ENCODE measurements around the gene SORT1. TPM values are rescaled to one million over a fixed set of nuclear protein-coding genes. Genes with fewer than 3 reads are reported as not detected.

Gene SORT1
- total RNA-seq, 6 experiments from 2014 or later = 51.6 to 78.4 (median 58.5) TPM

DNA sequence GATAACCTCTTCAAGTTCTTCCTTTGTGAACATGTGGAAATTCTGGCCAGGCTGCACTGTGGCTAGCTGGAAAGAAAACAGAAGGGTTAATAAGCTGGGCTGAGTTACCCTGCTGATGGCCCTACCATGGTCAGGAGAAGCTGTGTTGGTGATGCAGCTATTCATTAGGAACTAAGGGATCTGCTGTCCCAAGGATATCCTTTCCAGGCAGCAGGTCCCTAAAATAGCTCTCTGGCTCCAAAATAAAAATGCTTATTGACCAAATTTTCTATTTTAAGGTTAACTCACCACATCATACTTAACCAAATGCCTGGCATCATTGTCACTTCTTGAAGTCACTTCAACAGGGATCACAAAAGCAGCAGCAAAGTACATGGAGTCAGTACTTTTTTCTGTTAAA, 4.3 kb upstream of the SORT1 start:
- Mint-ChIP-seq H3K27me3 (ENCODE audit: insufficient read depth) (no peaks in the 10 kb centered on the region; the same call in 1 of the 2 replicates), H3K36me3 (ENCODE audit: low read depth) (no peaks in the 10 kb centered on the region; the same call in 1 of the 2 replicates), H3K27ac (no peak overlapping the region), H3K4me1 (ENCODE audit: low read depth) (peaks cover 17% of the 10 kb centered on the region), H3K4me3 (no peak overlapping the region), H3K9me3 (no peaks in the 10 kb centered on the region)
- TF ChIP-seq, protein P1, sequence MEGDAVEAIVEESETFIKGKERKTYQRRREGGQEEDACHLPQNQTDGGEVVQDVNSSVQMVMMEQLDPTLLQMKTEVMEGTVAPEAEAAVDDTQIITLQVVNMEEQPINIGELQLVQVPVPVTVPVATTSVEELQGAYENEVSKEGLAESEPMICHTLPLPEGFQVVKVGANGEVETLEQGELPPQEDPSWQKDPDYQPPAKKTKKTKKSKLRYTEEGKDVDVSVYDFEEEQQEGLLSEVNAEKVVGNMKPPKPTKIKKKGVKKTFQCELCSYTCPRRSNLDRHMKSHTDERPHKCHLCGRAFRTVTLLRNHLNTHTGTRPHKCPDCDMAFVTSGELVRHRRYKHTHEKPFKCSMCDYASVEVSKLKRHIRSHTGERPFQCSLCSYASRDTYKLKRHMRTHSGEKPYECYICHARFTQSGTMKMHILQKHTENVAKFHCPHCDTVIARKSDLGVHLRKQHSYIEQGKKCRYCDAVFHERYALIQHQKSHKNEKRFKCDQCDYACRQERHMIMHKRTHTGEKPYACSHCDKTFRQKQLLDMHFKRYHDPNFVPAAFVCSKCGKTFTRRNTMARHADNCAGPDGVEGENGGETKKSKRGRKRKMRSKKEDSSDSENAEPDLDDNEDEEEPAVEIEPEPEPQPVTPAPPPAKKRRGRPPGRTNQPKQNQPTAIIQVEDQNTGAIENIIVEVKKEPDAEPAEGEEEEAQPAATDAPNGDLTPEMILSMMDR (IDR thresholded peaks at IDR 0.05) = no peak
- DNase-seq = no peak

DNA sequence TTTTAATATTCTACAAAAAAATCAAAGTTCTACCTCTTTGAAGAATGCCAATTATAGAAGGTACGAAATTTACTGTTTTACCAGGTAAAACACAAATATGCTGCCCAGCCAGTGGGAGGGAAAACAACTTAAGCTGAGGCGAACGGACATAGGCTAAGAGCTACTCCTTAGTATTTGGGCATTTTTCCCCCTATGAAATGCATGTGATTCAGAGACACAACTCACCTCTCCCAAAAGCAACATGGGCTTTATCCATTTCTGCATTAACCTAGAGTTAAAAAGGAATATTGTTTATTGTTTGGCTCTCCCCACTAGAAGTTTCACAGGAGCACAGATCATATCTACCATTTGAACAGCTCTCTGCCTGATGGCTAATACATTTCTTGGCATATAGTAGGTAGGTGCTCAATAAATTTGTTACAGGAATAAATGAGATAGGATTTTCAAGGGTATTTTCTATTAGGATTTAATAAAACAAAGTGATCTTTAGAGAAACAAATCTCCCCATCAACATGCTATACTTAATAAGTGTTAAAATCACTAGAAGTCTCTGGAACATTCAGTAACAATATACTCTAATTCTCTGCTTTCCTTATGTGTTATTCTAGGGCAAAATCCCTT, 2.4 kb upstream of the SORT1 start:
- no peaks in the 10 kb centered on the region for H3K9me3 Mint-ChIP-seq

DNA sequence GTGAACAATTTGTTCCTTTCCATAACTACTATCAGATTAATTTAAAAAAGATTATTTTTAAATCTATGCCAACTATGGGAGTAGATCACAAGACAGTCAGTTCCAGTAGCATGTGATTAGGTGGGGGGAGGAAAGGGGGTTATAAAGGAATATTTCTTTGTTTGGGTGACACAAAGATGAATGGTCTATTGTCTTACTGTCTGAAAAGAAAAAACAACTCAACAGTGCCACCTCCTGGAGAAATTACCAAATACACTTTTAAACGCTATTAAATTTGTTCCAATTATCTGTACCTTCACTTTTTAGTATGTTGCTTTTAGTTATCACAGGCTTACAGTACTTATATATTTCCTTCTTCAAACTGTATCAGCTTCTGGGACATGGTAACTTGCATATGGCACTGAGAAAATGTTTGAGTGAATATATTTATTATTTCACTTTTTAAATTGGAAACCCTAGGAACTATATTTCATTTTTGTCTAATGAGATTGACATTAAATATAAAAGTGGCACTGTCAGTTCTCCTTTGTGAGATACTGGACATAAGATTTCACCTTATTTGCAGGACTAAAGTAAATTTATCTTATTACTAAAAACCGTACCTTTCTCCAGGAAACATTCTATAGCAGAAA, 1.7 kb upstream of the SORT1 start:
- Mint-ChIP-seq H3K4me1 (ENCODE audit: low read depth) (peaks cover 42% of the 10 kb centered on the region), H3K4me3 (no peak overlapping the region)

More for the DNA sequence above, 2.4 kb upstream of the SORT1 start:
- Mint-ChIP-seq H3K27ac (no peak overlapping the region), H3K27me3 (ENCODE audit: insufficient read depth) (no peaks in the 10 kb centered on the region; the same call in 1 of the 2 replicates), H3K4me3 (no peak overlapping the region), H3K36me3 (ENCODE audit: low read depth) (no peaks in the 10 kb centered on the region), H3K4me1 (ENCODE audit: low read depth) (peaks cover 35% of the 10 kb centered on the region)
- TF ChIP-seq, protein P1 (IDR thresholded peaks at IDR 0.05) = no peak
- no peak for DNase-seq

DNA sequence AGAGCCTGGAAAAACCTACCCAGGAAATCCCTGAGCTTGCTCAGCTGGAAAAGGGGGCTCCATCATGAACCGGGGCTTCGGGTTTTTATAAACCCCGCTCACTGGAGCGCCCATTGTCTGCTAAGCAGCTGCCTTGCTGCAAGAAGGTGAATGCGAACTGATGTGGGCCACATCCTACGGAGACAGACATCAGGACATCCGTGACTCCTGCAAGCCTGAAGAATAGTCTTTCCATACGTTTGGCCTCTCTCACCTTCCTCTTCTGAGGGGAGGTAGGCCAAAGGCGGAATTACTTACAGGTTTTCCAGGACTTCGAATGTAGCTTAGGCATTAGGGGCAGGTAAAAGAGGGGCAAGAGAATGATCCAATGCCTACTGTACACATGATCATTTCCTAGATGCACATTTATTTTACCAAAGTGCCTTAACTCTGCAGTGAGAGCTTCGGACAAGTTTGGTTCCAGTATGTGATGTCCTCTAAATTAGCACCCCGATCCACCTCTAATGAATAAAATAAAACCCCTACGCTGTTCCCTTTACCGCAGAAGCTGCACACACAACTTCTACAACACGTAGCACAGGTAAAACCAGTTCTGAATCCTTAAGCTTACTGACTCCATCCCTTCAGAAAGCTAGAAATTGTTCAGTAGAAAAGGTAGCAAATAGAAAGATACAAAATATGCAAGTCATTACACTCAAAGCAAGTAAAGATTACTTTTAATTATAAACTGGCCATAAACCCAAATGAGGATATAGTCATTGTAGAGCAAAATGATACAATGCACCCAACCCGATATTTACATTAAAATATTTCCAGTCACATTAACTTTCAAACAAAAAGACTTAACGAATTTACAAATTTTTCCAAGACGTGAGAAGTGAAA, 866 bp upstream of the SORT1 start:
- DNase-seq = no peak
- H3K27ac Mint-ChIP-seq = peak overlapping the region; percentile 50
- no peaks in the 10 kb centered on the region for H3K36me3 Mint-ChIP-seq (ENCODE audit: low read depth)
- no peaks in the 10 kb centered on the region for H3K9me3 Mint-ChIP-seq
- TF ChIP-seq, protein P1 (IDR thresholded peaks at IDR 0.05) = no peak
- H3K4me1 Mint-ChIP-seq (ENCODE audit: low read depth) = peaks cover 51% of the 10 kb centered on the region
- H3K4me3 Mint-ChIP-seq = peak overlapping the region; percentile 88
- H3K27me3 Mint-ChIP-seq (ENCODE audit: insufficient read depth) = no peaks in the 10 kb centered on the region; the same call in 1 of the 2 replicates

More for the DNA sequence above, 1.7 kb upstream of the SORT1 start:
- Mint-ChIP-seq H3K27me3 (ENCODE audit: insufficient read depth) (no peaks in the 10 kb centered on the region; the same call in 1 of the 2 replicates), H3K9me3 (no peaks in the 10 kb centered on the region), H3K27ac (0 out of 2 replicates have a peak overlapping the region, but pooled peaks have one; percentile 26), H3K36me3 (ENCODE audit: low read depth) (no peaks in the 10 kb centered on the region)
- TF ChIP-seq, protein P1 (IDR thresholded peaks at IDR 0.05) = peak; percentile 93
- peak; percentile 56 for DNase-seq

DNA sequence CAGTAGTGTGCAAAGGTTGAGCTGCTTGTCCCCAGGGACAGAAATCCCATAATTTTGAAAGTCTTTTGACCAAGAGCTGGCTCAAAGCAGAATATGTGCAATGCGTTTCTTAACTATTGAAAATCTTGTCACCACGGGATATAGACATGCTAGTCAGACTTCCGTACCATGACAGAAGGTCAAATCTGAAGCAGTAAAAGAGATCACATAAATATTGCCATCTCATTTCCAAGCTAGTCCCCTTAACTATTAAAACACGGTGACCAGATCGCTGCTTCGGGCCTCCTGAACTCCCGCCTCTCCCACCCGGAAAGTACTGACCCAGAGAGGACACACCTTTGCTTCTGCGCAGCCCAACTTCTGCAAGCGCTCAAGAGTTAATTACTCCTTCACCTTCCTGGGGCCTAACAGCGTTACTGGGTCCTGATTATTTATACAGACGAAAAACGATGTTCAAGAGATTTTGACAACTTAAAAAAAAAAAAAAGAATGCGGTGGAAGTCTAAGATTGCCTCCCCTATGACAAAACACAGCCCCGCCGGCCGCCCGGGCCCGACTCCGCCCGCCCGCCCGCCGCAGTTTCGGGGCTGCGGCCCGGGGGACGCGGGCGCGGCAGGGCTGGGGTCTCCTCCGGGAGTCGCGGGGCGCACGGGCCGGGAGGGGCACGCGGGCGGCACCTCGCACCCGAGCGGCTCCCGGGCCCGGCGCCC, 692 bp downstream of the SORT1 start:
- DNase-seq = no peak
- Mint-ChIP-seq H3K4me1 (ENCODE audit: low read depth) (peaks cover 67% of the 10 kb centered on the region), H3K4me3 (peak overlapping the region; percentile 91), H3K36me3 (ENCODE audit: low read depth) (no peaks in the 10 kb centered on the region), H3K9me3 (no peaks in the 10 kb centered on the region), H3K27me3 (ENCODE audit: insufficient read depth) (no peaks in the 10 kb centered on the region; the same call in 1 of the 2 replicates), H3K27ac (peak overlapping the region; percentile 37)
- TF ChIP-seq, protein P1 (IDR thresholded peaks at IDR 0.05) = no peak

Measured in HFFc6 (cell line).